A673 (cell line): Measurements from ENCODE around the gene MBD3L2. TPM values are rescaled to one million over a fixed set of nuclear protein-coding genes. Genes with fewer than 3 reads are reported as not detected.
"Not testable (repeated sequence)": the region's sequence is repeated elsewhere in the genome, so short reads cannot be mapped to it uniquely, and the experiment has no call there.

ENCODE experiments used
- BruUV-seq: library from RNA; stranded (reverse); fragments of 400-500 nt; replicated peaks from 2 replicates; lab custom pipeline; 2021; lab: Mats Ljungman, UMichigan
- CTCF ChIA-PET: fragments of 300-600 bp; sonication (Branson Sonifier 250); formaldehyde crosslinking; loops from one replicate; lab custom pipeline; 2022; ENCODE audit warnings: antibody characterized with exemption; lab: Charles Lee
- POLR2A ChIA-PET: fragments of 300-600 bp; sonication (Branson Sonifier 250); formaldehyde crosslinking; loops from one replicate; lab custom pipeline; 2022; ENCODE audit warnings: antibody characterized with exemption; ENCODE audit not compliant: low non-redundant PET; lab: Charles Lee
- DNase-seq: peaks from one replicate; pipeline ENCODE4 v3.0.0-alpha.2; 2015; ENCODE audit warnings: low spot score
- H3K27ac ChIP-seq: fragments of 200-600 bp; sonication (generic); 2 replicates; pipeline ENCODE4 v1.5.1; 2016; ENCODE audit warnings: mixed run types, low read depth, mild to moderate bottlenecking, mixed read lengths, antibody characterized with exemption, low read length; ENCODE audit not compliant: poor library complexity, severe bottlenecking
- H3K27me3 ChIP-seq: fragments of 200-600 bp; sonication (generic); replicated peaks from 2 replicates; pipeline ENCODE4 v1.6.1; 2017; ENCODE audit warnings: mixed run types, low read depth, mild to moderate bottlenecking, mixed read lengths, antibody characterized with exemption, low read length; ENCODE audit not compliant: insufficient read depth, poor library complexity
- H3K36me3 ChIP-seq: fragments of 200-600 bp; sonication (generic); 2 replicates; pipeline ENCODE4 v1.6.1; 2016; ENCODE audit warnings: mixed run types, mild to moderate bottlenecking, mixed read lengths, antibody characterized with exemption, low read length; ENCODE audit not compliant: insufficient read depth, poor library complexity, severe bottlenecking
- H3K4me1 ChIP-seq: fragments of 200-600 bp; sonication (generic); 2 replicates; pipeline ENCODE4 v1.6.1; 2017; ENCODE audit warnings: mixed run types, mild to moderate bottlenecking, mixed read lengths, antibody characterized with exemption, low read length; ENCODE audit not compliant: insufficient read depth, poor library complexity, severe bottlenecking
- H3K4me3 ChIP-seq: fragments of 200-600 bp; sonication (generic); 2 replicates; pipeline ENCODE4 v1.5.1; 2016; ENCODE audit warnings: low read depth, mixed run types, mild to moderate bottlenecking, mixed read lengths, low read length; ENCODE audit not compliant: poor library complexity, severe bottlenecking
- H3K9me3 ChIP-seq: fragments of 200-600 bp; sonication (generic); 2 replicates; pipeline ENCODE4 v1.6.1; 2016; ENCODE audit warnings: mixed run types, low read depth, mild to moderate bottlenecking, mixed read lengths, antibody characterized with exemption, low read length; ENCODE audit not compliant: poor library complexity, severe bottlenecking
- CTCF ChIP-seq: fragments of 300-800, 200-600 bp; sonication (generic); conservative IDR thresholded peaks from 2 replicates; pipeline ENCODE4 v1.5.1; 2017; ENCODE audit warnings: low read depth, mild to moderate bottlenecking, antibody characterized with exemption, low read length, moderate library complexity, mixed read lengths
- EZH2 ChIP-seq: fragments of 200-600 bp; sonication (generic); IDR thresholded peaks from 2 replicates; pipeline ENCODE4 v1.6.1; 2017; ENCODE audit warnings: borderline replicate concordance, low read depth, mild to moderate bottlenecking, mixed read lengths, antibody characterized with exemption, low read length; ENCODE audit not compliant: poor library complexity, severe bottlenecking
- intact Hi-C: fragments of 100-400 bp; cut with micrococcal nuclease; formaldehyde crosslinking; loops from one replicate; pipeline ENCODE4 v1.10.0; 2022; ENCODE audit not compliant: unreplicated experiment
- total RNA-seq: library from RNA; stranded (reverse); gene quantifications from 2 replicates; pipeline ENCODE4 v1.2.3, GENCODE V29; 2021

Gene MBD3L2
- total RNA-seq, 1 experiment from 2014 or later, result not detected

DNA sequence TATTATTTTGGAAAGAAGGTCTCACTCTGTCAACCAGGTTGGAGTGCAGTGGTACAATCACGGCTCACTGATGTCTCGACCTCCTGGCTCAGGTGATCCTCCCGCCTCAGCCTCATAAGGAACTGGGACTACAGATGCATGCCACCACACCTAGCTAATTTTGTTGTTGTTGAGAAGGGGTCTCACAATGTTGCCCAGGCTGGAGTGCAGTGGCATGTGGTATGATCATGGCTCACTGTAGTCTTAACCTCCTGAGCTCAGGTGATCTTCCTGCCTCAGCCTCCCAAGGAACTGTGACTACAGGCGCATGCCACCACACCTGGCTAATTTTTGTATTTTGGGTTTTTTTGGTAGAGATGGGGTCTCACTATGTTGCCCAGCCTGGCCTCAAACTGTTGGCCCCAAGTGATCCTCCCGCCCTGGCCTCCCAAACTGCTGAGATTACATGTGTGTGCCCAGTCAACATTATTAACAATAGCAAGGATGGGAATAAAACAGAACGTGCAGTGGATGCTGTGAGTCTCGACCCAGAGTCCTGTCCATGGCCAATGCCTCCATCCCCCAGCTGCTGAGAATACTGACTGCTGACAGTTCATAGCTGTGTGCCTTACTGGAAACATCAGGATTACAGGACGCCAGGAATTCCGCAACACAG is 14.8 kb downstream of the MBD3L2 start:
- CTCF ChIA-PET, result no interaction called here
- TF ChIP-seq CTCF (no peak), EZH2 (no peak)

DNA sequence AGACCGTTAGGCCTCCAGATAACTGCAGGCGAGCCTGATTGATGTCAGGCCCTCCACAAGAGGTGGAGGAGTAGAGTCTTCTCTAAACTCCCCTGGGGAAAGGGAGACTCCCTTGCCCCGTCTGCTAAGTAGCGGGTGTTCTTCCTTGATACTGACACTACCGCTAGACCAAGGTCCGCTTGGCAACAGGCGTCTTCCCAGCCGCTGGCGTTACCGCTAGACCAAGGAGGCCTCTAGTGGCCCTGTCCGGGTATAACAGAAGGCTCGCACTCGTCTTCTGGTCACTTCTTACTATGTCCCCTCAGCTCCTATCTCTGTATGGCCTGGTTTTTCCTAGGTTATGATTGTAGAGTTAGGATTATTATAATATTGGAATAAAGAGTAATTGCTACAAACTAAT is 18.0 kb downstream of the MBD3L2 start:
- peak; percentile 41 for TF ChIP-seq CTCF
- POLR2A ChIA-PET, CTCF ChIA-PET, H3K9me3 ChIP-seq, H3K27me3 ChIP-seq, BruUV-seq, H3K4me3 ChIP-seq, intact Hi-C loops, H3K4me1 ChIP-seq, H3K27ac ChIP-seq, H3K36me3 ChIP-seq: not testable (repeated sequence)
- peak; percentile 43 for DNase-seq

More for the DNA sequence above, 14.8 kb downstream of the MBD3L2 start:
- H3K9me3 ChIP-seq, result no peaks in the 10 kb centered on the region
- POLR2A ChIA-PET, result no interaction called here
- H3K4me1 ChIP-seq, result no peaks in the 10 kb centered on the region
- DNase-seq, result no peak
- no peaks in the 10 kb centered on the region for H3K36me3 ChIP-seq
- H3K4me3 ChIP-seq, result no peak overlapping the region
- BruUV-seq, result no TSS peak
- H3K27ac ChIP-seq, result no peak overlapping the region
- intact Hi-C loops, result no loop called here
- H3K27me3 ChIP-seq, result no peaks in the 10 kb centered on the region

GRCh38 chr19:7067716-7068115 is 18.6 kb downstream of the MBD3L2 start:
- H3K4me3 ChIP-seq, result no peak overlapping the region
- TF ChIP-seq CTCF, result no peak
- no peak for TF ChIP-seq EZH2
- ChIA-PET POLR2A (no interaction called here), CTCF (no interaction called here)
- H3K27me3 ChIP-seq, result no peaks in the 10 kb centered on the region
- no peaks in the 10 kb centered on the region for H3K4me1 ChIP-seq
- intact Hi-C loops, result no loop called here
- BruUV-seq, result no TSS peak
- no peak overlapping the region for H3K27ac ChIP-seq
- H3K9me3 ChIP-seq, result no peaks in the 10 kb centered on the region
- no peak for DNase-seq
- H3K36me3 ChIP-seq, result peaks cover 14% of the 10 kb centered on the region
